ENCODE results near the gene CPEB4. TPM values are rescaled to one million over a fixed set of nuclear protein-coding genes. Genes with fewer than 3 reads are reported as not detected.

The CPEB4 gene
- 11.6 and 16.3 TPM in 2 replicates for total RNA-seq (2014; rRNA removed; shearing (Covaris generic))
- polyA plus RNA-seq (2016; fragmentation: Nextera tagmentation; extraction: Ambion mirVana): 4.4 and 6.2 TPM in 2 replicates

DNA sequence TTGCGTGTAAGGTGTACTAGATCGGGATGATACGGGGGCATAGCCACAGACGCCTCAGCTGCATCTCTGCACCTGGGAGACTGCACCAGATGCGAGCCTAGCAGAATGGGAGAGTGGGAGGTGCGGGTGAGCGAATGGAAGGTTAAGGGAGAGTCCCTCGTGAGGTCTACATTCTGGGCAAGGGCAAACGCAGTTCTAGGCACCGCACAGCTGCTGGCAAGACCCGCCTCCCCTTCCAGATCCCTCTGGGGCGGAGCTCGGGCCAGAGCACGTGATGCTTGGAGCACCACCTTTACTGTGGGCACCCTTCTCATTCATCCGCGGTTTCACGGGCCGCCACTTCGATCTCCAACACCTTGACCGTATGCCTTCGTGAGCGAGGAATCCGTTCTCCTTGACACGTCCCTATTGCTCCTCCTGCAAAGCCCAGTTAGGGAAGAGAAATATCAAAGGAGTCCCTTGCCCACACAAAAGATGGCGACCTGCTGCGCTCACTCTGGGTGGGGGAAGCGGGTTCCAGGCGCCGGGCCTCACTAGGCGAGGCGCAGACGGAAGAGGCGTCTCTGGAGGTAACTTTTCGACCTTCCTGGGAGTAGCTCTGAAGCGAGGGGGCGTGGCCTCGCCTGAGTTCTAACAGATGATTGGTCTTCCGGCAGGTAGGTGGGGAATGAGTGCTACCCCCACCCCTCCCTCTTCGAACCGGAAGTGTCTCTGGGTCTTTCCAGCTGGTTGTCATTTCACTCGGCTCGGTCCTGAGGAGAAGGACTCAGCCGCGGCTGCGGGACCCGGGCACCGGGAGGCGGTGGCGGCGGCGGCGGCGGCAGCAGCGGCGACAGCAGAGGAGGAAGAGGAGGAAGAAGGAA lies at the start of gene CPEB4:
CPEB4 (plus strand) TSS at position 740 of the 863 bp plus-strand sequence. CDS start 1,385 bp downstream, outside the sequence.
- in situ Hi-C loops (cut with MboI): no loop called here
- 5 to 6% methylated on average over 46 to 54 of the region's 55 CpGs for WGBS, 2 experiments (ENCODE audit: low coverage in 1 of 2, low lambda C conversion rate in 2 of 2, missing lambda C conversion rate in 2 of 2)

DNA sequence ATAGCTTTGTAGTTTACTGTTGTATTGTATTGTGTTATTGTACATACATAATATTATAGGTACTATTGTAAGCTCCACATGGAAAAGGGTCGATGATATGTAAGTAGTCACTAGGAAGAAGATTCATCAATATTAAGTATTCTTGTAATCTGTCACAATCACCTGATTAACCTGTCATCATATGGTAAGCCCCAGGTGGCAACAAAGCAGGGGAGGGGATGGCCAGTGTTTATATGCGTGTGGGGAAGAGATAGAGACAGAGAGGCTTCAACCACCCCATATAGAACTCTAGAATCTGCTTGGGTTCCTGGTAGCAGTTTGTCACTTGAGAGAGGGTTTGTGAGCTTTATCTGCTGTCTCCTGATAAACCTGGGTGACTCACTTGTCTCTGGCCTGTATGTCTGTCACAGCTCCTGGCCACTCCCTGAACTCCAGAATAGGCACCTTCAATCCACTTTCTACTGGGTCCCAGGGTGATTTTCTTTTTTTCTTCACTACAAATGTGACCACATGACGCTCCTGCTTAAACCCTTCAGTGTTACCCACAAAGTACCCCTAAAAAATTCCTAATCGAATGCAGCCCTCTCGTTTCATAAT lies 48.9 kb upstream of the CPEB4 start:
- Histone ChIP-seq H4K20me1 (ENCODE audit: insufficient read depth) (no peaks in the 10 kb centered on the region), H3F3A (ENCODE audit: insufficient read depth) (no peaks in the 10 kb centered on the region), H2AFZ (no peak overlapping the region), H3K36me3 (ENCODE audit: low read depth) (no peaks in the 10 kb centered on the region), H3K9me3 (ENCODE audit: low read depth) (no peaks in the 10 kb centered on the region), H3K27ac (no peak overlapping the region), H3K4me2 (ENCODE audit: unreplicated experiment) (no peak overlapping the region), H3K79me2 (ENCODE audit: insufficient read depth) (no peaks in the 10 kb centered on the region), H3K4me3 (no peak overlapping the region), H3K4me1 (ENCODE audit: insufficient read depth) (no peaks in the 10 kb centered on the region), H3K27me3 (replicated peaks; ENCODE audit: insufficient read depth) (0 out of 2 replicates have a peak, but pooled peaks cover 3% of the 10 kb centered on the region), H3K9me2 (ENCODE audit: insufficient read depth) (no peaks in the 10 kb centered on the region), H3K9ac (no peak overlapping the region)
- in situ Hi-C loops (cut with MboI): no loop called here
- WGBS, 2 experiments (ENCODE audit: low coverage in 1 of 2, low lambda C conversion rate in 2 of 2, missing lambda C conversion rate in 2 of 2): 40 to 43% methylated on average over 5 of the region's 5 CpGs
- DNase-seq: no peak
- TF ChIP-seq EZH2 (IDR thresholded peaks at IDR 0.05; ENCODE audit: insufficient read depth, poor library complexity, severe bottlenecking): no peak
- no peak for TF ChIP-seq EZH2phosphoT487 (IDR thresholded peaks at IDR 0.05; ENCODE audit: insufficient read depth, low read depth)

More for the DNA sequence above, at the start of gene CPEB4:
- Histone ChIP-seq H3K4me1 (ENCODE audit: insufficient read depth) (peaks cover 28% of the 10 kb centered on the region), H3K79me2 (ENCODE audit: insufficient read depth) (peaks cover 47% of the 10 kb centered on the region), H3K9me3 (ENCODE audit: low read depth) (peaks cover under 1% of the 10 kb centered on the region), H3K27me3 (replicated peaks; ENCODE audit: insufficient read depth) (no peaks in the 10 kb centered on the region), H2AFZ (peak within 1 kb of the TSS; percentile 99), H3K36me3 (ENCODE audit: low read depth) (no peaks in the 10 kb centered on the region), H3F3A (ENCODE audit: insufficient read depth) (peaks cover 6% of the 10 kb centered on the region; the same call in 1 of the 2 replicates), H3K9me2 (ENCODE audit: insufficient read depth) (no peaks in the 10 kb centered on the region), H3K4me3 (peak within 1 kb of the TSS; percentile 100), H3K27ac (peak within 1 kb of the TSS; percentile 85), H3K4me2 (ENCODE audit: unreplicated experiment) (peak within 1 kb of the TSS; percentile 92), H4K20me1 (ENCODE audit: insufficient read depth) (no peaks in the 10 kb centered on the region), H3K9ac (peak within 1 kb of the TSS; percentile 90)
- peak; percentile 100 for DNase-seq
- no peak for TF ChIP-seq EZH2phosphoT487 (IDR thresholded peaks at IDR 0.05; ENCODE audit: insufficient read depth, low read depth)
- TF ChIP-seq EZH2 (IDR thresholded peaks at IDR 0.05; ENCODE audit: insufficient read depth, poor library complexity, severe bottlenecking): no peak

DNA sequence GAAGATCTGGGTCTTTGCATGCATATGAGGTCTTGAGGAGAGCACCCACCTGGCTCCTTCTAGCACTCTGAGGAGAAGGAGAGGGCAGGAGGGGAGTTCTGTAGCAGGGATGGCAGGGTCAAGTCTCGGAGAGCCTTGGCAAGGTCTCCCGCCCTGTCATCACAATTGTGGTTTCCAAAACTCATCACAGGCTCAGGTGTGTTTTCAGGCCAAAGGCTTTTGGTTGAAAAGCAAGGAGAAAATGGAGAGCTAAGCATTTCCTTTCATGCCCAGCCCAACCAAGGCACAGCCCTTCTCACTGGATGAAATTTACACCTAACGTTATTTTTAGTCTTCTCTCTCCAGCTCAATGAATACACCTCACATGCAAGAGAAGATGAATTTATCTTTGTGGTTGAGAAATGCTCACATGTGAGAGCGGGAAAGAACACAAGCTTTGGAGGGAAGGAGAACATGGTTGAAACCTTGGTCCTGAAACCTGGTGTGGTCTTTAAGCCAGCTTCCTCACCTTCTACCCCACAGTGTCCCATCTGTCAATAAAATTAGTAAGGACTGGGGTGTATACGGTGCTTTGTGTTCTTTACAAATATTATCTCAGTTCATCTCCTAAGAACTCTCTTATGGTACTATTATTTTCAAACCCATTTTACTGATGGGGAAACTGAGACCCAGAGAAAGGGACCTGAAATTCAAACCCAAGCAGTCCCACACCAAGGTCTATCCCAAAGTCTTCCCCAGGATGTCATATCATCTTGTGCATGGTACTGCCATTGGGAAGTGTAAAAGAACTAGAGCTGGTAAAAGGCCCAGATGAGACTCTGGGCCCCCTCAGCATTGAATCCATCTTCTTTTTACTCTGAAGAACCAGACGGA lies 47.8 kb upstream of the CPEB4 start:
- H3F3A ChIP-seq (ENCODE audit: insufficient read depth): no peaks in the 10 kb centered on the region
- H3K4me2 ChIP-seq (ENCODE audit: unreplicated experiment): no peak overlapping the region
- no peaks in the 10 kb centered on the region for H4K20me1 ChIP-seq (ENCODE audit: insufficient read depth)
- no peaks in the 10 kb centered on the region for H3K36me3 ChIP-seq (ENCODE audit: low read depth)
- no peaks in the 10 kb centered on the region for H3K79me2 ChIP-seq (ENCODE audit: insufficient read depth)
- no peak overlapping the region for H3K27ac ChIP-seq
- no peaks in the 10 kb centered on the region for H3K9me3 ChIP-seq (ENCODE audit: low read depth)
- no peak overlapping the region for H3K4me3 ChIP-seq
- H3K27me3 ChIP-seq (replicated peaks; ENCODE audit: insufficient read depth): 0 out of 2 replicates have a peak, but pooled peaks cover 3% of the 10 kb centered on the region
- no peak overlapping the region for H2AFZ ChIP-seq
- 49 to 63% methylated on average over 5 to 6 of the region's 6 CpGs for WGBS, 2 experiments (ENCODE audit: low coverage in 1 of 2, low lambda C conversion rate in 2 of 2, missing lambda C conversion rate in 2 of 2)
- no peak overlapping the region for H3K9ac ChIP-seq
- DNase-seq: no peak
- in situ Hi-C loops (cut with MboI): no loop called here
- H3K4me1 ChIP-seq (ENCODE audit: insufficient read depth): no peaks in the 10 kb centered on the region
- H3K9me2 ChIP-seq (ENCODE audit: insufficient read depth): no peaks in the 10 kb centered on the region
- TF ChIP-seq EZH2phosphoT487 (IDR thresholded peaks at IDR 0.05; ENCODE audit: insufficient read depth, low read depth): no peak
- TF ChIP-seq EZH2 (IDR thresholded peaks at IDR 0.05; ENCODE audit: insufficient read depth, poor library complexity, severe bottlenecking): no peak

DNA sequence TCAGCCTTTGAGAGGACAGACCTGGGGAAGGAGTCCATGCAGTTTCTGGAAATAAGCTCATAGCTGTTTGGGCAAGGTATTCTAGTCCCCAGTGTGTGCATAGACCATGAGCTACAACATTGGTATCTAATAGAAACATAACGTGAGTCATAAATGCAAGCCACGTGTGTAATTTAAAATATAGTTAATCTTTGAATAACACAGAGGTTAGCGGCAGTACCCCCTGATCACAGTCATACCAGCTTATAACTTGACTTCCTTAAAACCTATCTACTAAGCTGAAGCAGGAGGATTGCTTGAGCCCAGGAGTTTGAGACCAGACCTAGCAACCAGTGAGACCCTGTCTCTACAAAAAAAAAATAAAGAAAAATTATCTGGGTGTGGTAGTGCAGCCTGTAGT lies 46.4 kb upstream of the CPEB4 start:
- Histone ChIP-seq H3K27ac (no peak overlapping the region), H2AFZ (no peak overlapping the region), H3K4me2 (ENCODE audit: unreplicated experiment) (no peak overlapping the region), H3K4me1 (ENCODE audit: insufficient read depth) (no peaks in the 10 kb centered on the region), H3K4me3 (no peak overlapping the region), H4K20me1 (ENCODE audit: insufficient read depth) (no peaks in the 10 kb centered on the region), H3K36me3 (ENCODE audit: low read depth) (no peaks in the 10 kb centered on the region), H3K9me3 (ENCODE audit: low read depth) (no peaks in the 10 kb centered on the region), H3K9me2 (ENCODE audit: insufficient read depth) (no peaks in the 10 kb centered on the region), H3K79me2 (ENCODE audit: insufficient read depth) (no peaks in the 10 kb centered on the region), H3F3A (ENCODE audit: insufficient read depth) (no peaks in the 10 kb centered on the region), H3K27me3 (replicated peaks; ENCODE audit: insufficient read depth) (0 out of 2 replicates have a peak, but pooled peaks cover 3% of the 10 kb centered on the region), H3K9ac (no peak overlapping the region)
- TF ChIP-seq EZH2 (IDR thresholded peaks at IDR 0.05; ENCODE audit: insufficient read depth, poor library complexity, severe bottlenecking) (no peak), EZH2phosphoT487 (IDR thresholded peaks at IDR 0.05; ENCODE audit: insufficient read depth, low read depth) (no peak)
- no peak for DNase-seq
- 49 to 58% methylated on average over 3 of the region's 3 CpGs for WGBS, 2 experiments (ENCODE audit: low coverage in 1 of 2, low lambda C conversion rate in 2 of 2, missing lambda C conversion rate in 2 of 2)
- in situ Hi-C loops (cut with MboI): no loop called here

Data from GM23248 (cell line).